Fibroblast of skin of back (primary cell): ENCODE data around the gene TEX22.

Experiments used
- DNase-seq: peaks from one replicate; pipeline ENCODE4 v3.0.0-alpha.2; 2013

The TEX22 gene

DNA sequence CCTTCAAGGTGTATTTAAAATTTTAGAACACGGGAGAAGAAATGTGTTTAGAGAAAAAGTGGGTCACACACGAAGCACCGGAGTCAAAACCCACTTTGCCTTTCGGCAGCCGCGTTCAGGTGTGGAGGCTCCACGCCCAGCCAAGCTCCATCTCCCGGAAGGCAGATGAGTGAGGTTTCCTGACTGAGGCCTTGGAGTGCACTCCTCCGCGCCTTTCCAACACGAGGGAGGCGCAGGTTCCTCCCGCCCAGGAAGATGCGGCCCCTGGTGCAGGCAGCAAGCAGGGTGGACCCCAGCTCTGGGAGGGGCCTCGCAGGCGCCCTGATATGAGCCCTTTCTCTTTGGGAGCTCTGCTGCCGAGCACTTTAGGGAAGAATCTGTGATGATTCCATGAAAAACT lies 43.8 kb downstream of the TEX22 start:
- no peak for DNase-seq

DNA sequence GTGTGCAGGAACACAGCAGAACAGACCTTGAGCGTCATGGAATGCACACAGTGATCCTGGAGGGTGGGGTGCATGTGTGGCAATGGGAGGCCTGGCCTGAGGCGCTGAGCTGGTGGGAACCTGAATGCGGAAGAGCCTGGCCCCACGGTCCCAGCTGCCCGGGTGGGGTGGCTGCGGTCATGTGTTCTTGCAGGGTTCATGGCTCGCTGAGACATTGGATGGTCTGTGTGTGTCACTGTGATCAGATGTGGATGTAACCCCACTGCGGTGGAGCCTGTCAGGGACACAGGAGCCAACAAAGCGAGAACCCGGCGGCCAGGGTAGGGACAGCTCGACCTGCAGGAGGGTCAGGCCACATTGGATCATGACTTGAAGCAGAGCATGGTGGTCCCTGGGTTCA lies 44.5 kb downstream of the TEX22 start:
- DNase-seq, result no peak

DNA sequence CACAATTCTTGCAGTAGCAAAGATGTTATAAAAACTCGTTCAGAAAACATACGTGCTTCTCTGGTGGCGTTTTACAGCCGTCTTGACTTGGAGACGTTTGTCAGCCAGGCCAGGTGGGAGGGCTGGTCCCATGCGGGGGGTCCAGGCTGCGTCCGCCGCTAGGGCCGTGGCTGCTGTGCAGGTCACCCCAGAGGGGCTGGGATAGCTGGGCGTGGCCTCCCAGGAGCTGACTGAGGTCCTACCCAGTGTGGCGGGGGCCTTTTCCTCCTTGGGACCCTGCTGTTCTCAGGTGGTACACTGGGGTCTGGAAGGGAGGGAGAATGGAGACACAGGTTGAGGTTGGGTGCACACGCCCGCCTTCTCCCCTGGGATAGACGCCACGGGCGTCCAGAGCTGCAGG lies 46.5 kb downstream of the TEX22 start:
- no peak for DNase-seq

DNA sequence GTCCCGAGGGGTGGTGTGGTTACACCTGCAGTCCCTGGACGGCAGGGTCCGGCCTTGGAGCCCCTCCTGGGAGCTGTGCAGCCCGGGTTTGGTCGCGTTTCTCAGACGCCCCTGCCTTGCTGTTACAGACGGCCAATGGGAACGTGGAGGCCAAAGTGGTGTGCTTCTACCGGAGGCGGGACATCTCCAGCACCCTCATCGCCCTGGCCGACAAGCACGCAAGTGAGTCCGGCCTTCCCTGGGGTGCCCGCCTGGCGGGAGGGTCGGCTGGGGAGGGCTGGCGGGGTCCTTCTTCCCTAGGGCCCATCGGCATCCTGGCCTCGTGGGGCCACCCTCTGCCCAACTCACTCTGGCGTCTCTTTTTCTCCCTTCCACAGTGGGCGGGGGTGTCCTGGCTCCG lies 47.0 kb downstream of the TEX22 start:
- no peak for DNase-seq

DNA sequence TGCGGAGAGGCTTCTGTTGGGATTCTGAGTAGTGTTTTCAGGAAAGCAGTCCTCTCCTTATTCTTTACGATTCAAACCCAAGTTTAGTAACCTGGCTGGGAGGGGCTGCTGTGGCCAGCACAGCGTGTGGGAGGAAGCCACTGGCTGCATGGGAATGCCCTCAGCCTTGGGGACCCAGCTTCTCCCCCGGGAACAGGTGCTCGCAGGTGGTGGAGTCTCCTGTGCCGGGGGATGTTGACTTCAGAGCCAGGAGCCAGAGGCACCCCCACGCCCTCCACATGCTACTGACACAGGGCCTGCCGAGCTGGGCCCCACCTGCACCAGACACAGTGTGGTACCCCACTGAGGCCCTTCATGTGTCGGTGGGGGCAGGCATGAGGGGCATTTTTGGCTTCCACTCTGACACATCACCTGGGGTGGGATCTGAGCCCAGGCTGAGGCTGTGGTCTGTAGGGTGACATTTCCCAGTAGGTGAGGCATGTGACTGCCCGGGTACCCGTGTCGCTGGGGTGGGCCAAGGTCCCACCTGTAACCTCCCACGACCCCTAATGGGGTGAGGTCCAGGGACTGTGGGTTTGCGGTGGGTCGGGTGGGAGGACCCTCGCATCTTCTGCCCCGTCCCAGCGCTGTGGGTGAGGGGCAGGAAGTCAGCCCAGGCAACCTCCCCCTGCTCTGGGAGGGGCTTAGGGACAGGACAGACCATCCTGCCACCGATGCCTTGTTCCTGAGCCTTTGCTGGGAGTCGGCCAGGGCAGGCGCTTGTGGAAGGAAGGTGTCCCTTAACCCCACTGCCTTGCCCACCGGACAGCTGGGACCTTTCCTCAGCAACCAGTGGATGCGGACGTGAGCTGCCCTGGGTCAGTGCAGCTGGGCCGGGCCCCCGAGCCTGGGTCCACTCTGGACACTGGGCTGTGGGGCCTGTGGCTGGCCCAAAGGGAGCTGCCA lies 47.8 kb downstream of the TEX22 start:
- DNase-seq, result no peak

DNA sequence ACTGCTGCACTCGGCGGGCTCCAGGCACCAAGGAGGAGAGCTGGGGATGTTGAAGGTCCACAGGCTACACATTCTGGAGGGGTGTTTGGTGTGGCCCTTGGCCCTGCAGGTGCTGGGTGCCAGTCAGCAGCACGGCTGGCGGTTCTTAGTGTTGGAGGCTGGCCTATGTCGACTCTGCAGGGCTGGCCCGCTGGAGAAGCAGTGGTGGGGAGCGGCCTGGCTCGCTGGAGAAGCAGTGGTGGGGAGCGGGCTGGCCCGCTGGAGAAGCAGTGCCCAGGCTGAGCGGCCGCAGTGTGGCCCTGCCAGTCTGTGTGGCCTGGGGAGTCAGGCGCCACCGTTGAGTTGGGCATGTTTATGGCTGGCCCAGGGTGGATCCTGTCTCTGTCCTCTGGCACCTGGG lies 48.6 kb downstream of the TEX22 start:
- no peak for DNase-seq

DNA sequence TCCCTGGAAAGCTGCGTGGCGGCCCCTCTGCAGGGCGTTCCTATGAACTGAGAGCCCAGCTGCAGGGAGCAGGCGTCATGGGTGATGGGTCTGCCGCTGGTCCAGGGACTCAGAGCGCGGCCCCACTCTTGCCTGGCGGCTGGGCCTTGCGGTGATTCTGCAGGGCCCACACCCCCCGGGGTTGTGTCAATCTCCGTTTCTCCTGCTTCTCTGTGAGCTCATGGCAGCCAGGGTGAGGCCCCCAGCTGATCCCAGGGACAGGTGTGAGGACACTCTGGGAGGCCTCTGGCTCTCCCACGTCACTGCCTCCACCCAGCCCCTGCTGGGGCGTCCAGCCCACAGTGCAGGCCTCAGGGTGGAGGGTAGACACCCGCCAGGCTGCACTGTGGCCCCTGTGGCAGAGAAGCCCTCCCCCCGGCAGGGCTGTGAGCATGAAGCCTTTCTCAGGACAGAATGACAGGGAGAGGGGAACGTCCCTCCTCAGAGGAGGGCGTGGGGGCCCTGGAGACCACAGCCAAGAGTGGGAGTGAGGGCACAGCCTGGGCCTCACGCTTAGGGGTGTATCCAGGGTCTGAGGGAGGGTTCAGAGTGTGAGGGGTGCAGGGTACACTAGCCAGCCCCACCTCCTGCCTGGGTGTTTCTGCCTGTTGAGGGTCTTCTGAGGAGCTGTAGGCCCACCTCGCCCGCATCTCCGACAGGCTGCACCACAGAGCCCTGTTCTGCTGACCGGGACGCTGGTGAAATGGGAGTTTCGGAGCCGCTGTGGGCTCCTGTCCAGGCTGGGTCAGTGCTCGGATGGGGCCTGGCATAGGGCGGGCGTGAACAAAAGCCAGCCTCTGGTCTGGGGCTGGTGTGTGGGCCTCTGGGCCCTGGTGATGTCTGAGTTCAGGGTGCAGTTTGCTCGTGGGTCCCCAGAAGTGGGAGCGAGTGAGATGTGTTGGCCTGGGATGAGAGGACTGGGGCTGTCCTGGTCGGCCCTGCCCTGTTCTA lies 49.6 kb downstream of the TEX22 start:
- no peak for DNase-seq

DNA sequence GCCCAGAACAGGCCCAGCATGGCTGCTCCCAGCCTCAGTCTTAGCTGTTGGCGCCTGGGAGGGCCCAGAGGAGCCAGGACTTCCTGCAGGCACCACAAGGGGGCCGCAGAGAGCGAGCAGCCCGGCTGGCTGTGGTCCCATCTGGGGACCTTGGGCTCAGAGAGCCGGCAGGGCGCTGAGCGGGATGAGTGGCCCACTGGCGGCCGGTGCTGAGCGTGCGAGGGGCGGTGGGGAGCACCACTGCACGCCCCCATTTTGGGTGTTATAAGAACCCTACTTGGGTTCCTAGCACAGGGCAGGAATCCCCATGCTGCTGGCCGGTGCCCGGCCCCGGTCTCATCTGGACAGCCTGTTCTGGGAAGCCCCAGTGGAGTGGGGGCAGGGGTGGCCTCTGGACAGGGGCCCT lies 50.4 kb downstream of the TEX22 start:
- peak; percentile 53 for DNase-seq

DNA sequence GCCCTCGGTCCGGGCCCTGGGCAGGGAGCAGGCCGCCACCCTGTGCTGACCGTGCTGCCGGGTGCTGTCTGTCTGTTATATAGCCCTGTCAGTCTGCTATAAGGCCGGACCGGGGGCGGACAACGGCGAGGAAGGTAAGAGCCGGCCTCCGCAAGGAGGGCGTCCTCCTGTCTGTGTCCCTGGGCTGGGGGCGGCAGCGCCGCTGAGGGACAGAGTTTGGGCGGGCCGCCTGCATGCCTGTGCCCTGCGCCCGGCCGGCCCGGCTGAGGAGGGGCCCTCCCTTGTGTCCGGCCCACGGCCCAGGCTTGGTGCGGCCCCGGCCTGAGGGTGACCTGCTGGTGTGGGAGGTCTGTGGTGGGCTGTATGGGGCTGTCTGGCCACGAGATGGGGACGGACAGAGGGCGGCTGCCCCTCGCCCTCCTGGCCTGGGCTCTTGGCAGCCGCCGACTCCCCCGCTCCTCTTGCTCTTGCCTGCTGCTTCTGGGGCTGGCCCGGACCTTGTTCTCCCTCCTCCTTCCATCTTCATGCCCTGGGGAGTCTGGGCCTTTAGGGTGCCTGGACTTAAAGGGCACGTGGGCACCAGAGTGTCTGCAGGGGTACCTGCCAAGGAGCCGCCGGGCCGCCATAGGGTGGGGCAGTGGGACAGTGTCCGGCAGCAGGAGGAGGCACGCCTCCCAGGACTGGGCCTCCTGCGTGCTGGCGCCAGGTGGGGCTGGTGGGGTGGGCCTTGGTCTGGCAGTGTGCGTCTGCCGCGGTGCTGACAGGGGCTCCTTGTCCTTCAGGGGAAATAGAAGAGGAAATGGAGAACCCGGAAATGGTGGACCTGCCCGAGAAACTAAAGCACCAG lies 51.2 kb downstream of the TEX22 start:
- no peak for DNase-seq

DNA sequence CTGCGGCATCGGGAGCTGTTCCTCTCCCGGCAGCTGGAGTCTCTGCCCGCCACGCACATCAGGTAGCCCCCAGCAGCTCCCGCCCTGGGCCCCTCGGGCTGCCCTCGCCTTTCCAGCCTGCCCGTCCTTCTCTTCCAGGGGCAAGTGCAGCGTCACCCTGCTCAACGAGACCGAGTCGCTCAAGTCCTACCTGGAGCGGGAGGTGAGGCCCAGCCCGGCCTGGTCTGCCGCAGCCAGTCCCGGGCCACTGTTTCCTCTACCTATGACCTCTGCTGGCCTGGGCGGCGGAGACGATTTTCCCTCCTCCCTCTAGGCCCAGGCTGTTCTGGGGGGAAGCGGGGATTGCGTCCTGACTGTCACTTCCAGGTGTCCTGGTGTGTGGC lies 51.8 kb downstream of the TEX22 start:
- no peak for DNase-seq

DNA sequence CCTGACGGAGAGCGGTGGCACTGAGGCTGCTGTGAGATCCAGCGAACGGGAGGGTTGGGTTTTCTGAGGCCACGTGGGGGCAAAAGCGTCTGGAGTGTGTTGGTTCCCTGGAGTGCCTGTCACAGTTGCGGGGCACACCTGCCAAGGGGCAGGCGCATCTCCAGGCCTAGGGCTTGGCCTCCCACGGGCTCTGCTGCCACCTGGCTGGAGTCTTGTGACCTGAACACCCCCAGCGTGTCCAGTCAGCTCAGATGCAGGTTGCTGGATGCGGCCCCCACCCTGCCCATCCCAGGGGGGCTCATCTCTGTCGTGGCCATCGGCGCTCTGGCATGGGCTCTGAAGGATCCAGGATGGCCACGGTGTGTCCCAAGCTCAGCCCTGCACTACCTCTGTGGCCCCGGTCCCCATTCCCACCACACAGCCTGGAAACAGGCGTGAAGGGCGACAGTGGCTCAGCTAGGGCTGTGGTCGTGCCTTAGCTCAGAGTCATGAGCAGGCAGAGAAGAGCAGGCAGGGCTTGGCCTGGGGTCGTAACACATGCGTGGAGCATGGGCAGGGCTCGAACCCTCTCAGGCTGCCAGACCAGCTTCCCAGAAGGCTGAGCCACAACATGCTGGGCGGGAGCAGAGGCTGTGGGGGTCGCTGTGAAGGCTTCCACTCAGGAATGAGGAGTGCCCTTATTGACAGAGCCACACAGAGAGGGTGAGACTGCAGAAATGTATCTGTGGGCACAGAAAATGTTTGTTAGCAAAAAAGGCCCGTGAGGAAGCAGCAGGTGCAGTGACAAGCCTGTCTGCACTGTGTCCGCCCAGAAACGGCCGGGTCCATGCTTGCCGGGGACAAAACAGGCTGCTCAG lies 52.8 kb downstream of the TEX22 start:
- no peak for DNase-seq

DNA sequence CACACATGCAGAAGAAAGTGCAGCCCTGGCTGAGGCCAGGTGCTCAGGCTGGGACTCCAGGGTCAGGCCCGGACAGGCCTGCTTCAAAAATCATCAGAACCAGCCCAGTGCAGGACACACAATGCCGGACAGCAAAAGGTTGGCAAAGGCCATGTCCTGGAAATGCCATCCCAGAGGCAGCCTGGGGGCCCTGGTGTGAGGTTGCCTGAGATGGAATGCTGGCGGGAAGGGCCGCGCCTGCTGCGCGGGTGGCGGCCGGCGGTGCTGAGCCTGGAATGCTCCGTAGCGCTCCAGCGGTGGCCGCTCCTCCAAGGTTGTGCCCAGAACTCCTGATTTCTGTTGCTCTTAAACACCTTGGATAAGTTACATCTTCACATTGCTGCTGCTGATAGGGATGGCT lies 54.6 kb downstream of the TEX22 start:
- DNase-seq, result no peak

DNA sequence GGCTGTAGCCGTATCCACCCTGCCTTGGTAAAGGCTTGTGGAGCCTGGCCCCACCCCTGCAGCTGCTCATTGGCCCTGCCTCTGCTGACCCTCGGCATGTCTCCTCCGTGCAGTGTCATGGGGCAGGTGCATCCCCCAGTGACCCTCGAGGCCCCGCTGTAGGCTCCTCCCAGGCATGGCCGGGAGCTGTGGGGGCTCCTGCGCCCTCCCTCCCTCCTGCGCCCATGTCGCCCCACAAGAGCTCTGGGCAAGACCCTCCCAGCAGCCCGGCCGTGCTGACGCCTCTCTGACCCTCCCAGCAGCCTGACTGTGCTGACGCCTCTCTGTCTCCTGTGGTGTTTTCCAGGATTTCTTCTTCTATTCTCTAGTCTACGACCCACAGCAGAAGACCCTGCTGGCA lies 55.5 kb downstream of the TEX22 start:
- no peak for DNase-seq

DNA sequence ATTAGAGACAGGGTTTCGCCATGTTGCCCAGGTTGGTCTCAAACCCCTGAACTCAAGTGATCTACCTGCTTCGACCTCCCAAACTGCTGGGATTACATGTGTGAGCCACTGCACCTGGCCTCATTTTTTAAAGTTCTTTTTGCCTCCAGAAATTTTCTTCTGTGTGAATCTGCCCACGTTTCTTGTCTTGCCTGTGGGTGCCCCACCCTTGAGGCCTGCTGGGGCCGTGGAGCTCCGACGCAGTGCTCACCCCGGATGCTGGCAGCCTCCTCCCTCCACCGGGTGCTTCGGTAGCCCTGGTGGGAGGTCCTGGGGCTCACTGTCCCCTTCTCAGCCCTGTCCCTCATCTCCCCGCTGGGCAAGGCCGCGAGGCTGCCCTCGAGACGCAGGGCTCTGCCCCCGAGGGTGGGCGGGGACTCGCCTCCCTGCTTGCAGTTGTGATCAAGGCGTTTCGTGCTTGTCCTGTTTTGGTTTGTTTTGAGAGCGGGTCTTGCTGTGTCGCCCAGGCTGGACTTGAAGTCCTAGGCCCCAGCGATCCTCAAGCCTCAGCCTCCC lies 56.8 kb downstream of the TEX22 start:
- DNase-seq, result no peak

DNA sequence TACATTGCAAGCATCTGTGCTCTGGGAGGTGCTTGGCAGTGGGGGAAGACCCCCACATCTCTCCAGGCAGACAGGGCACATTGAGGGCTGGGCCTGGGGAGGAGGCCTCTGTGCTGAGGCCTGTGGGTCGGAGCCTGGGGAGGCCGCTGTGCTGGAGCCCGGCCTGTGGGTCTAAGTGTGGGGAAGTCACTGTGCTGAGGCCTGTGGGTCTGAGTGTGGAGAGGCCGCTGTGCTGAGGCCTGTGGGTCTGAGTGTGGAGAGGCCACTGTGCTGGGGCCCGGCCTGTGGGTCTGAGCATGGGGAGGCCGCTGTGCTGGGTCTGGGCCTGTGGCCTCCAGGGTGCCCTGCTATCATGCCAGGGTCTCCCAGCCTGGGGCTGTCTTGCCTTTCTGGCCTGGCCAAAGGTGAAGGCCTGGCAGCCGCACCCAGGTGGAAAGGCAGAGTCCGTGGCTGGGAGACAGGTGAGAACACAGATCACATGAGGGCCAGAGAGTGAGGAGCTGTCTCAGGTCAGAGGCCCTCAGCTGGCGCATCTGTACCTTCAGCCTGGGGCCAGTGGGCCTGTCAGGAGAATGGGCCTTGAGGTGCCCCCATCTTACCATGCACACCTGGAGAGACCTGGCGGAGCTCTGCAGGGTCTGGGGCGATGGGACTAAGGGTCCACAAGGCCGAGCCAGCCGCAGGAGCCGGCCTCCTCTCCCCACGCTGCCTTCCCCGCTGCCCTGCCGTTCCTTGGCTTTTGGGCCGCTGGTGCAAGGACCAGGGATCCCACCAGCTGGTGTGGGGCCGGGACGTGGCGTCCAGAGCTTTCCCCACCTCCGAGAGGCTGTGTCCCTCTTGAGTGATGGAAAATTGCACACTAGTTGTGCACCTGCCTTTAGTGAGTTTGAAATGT lies 57.7 kb downstream of the TEX22 start:
- DNase-seq, result no peak

DNA sequence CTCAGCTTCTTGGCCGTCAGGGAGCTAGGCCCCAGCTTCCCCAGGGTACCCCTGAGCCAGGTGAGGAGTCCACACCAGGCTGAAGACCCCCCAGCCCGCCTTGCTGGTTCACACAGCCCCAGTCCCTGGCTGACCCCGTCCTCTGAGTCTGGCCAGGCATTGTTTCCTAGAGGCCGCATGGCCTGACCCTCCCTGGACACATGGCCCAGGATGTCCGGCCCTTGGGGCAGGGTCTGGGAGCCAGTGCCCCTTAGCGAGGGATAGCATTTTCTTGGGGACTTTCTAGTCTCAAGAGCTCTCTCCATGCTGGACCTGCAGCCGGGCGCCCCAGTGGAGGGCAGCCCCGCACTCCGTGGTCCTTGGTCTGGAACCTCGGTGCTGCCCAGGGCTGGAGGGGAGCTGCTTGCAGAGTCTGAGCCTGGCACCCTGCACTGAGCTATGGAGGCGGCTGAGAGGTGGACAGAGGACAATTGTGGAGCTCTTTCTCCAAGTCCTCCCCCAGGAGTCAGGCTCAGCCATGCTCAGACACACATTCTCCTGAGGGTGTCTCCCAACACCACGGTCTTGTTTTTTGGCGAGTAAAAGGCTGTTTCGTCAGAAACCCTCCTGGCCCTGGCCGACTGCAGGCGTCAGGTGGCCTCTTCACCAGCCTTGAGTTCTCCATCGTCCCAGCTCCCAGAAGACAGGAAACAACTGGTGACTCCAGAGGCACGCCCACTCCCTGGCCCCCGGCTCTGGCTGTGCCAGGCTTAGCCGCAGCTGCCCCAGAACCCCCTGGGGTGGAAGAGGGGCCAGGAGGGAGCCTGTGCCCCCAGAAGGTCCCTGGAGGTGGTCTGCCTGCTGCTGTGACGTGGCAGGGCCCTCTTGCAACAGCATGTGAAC lies 58.6 kb downstream of the TEX22 start:
- no peak for DNase-seq

DNA sequence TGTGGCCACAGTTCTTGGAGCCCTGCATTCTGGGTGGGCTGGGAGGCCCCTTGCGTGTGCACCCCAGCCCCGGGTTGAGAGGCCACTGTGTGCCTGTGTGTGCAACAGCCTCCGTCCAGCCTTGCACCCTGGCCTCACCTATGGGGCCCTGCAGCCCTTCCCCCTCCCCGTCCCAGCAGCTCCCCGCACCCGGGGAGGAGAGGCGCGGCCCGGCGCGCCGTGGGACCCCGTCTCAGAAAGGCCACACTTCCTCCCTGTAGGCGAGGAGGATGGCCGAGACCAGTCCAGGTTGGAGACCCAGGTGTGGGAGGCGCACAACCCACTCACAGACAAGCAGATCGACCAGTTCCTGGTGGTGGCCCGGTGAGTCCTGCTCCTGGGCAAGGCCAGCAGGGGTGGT lies 59.7 kb downstream of the TEX22 start:
- no peak for DNase-seq

DNA sequence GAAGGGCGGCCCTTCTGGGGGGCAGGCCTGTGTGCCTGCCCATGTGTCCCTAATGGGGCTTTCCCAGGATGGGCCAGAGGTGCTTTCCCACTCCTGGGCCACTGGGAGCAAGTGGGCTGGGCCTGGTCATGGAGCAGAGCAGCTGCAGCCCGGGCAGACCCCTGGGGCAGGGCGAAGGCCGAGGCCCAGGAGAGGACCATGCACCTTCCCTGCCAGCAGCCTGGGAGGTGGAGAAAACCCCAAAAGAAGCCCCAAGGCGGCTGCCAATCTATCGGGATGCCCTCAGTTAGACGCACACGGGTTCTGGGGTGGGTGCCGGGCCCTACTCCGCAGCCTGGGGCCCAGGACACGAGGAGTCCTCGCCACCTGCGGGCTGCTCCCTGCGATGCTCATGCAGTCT lies 60.2 kb downstream of the TEX22 start:
- no peak for DNase-seq

DNA sequence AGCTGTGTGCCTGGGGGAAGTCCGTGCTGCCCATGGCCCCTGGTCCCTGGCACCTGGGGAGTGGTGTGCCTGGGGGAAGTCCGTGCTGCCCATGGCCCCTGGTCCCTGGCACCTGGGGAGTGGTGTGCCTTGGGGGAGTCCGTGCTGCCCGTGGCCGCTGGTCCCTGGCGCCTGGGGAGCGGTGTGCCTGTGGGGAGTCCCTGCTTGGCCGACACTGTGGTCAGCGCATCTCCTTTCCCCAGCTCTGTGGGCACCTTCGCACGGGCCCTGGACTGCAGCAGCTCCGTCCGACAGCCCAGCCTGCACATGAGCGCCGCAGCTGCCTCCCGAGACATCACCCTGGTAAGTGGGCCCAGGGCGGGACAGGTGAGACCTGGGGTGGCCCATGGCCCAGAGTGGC lies 61.8 kb downstream of the TEX22 start:
- no peak for DNase-seq
